ENCODE measurements around the gene ANO7.

GRCh38 chr2:241211276-241211675 is 22.8 kb downstream of the ANO7 start:
- TF ChIP-seq CTCF (IDR thresholded peaks at IDR 0.05; ENCODE audit: low read depth, low read length, poor library complexity, severe bottlenecking) (no peak), EZH2phosphoT487 (IDR thresholded peaks at IDR 0.05; ENCODE audit: borderline replicate concordance, low read length) (no peak)

All from DOHH2 (cell line).